ENCODE results near the gene CTNND2. TPM values are rescaled to one million over a fixed set of nuclear protein-coding genes. Genes with fewer than 3 reads are reported as not detected.
"Not testable (repeated sequence)": the region's sequence is repeated elsewhere in the genome, so short reads cannot be mapped to it uniquely, and the experiment has no call there.

The CTNND2 gene
- total RNA-seq, 1 donor from 2014 or later: not detected

GRCh38 chr5:11322133-11322532 is 582.1 kb downstream of the CTNND2 start:
- no peak for DNase-seq (ENCODE audit: low read depth)

- DNase-seq (ENCODE audit: low read depth): peak; percentile 18
These were observed 584.2 kb downstream of the CTNND2 start for GRCh38 chr5:11319836-11320580.

- not testable (repeated sequence) for DNase-seq (ENCODE audit: low read depth)
These were observed 590.6 kb downstream of the CTNND2 start for GRCh38 chr5:11313694-11314093.

GRCh38 chr5:11311731-11312130 is 592.5 kb downstream of the CTNND2 start:
- DNase-seq (ENCODE audit: low read depth): no peak

- DNase-seq (ENCODE audit: low read depth): no peak
These were observed 593.0 kb downstream of the CTNND2 start for GRCh38 chr5:11311272-11311671.

GRCh38 chr5:11310158-11310557 is 594.1 kb downstream of the CTNND2 start:
- DNase-seq (ENCODE audit: low read depth): no peak

GRCh38 chr5:11306365-11306764 is 597.9 kb downstream of the CTNND2 start:
- no peak for DNase-seq (ENCODE audit: low read depth)

- DNase-seq (ENCODE audit: low read depth): no peak
These were observed 599.0 kb downstream of the CTNND2 start for GRCh38 chr5:11305245-11305644.

GRCh38 chr5:11304641-11305040 is 599.6 kb downstream of the CTNND2 start:
- DNase-seq (ENCODE audit: low read depth): no peak

GRCh38 chr5:11302663-11303062 is 601.6 kb downstream of the CTNND2 start:
- DNase-seq (ENCODE audit: low read depth): no peak

- DNase-seq (ENCODE audit: low read depth): no peak
These were observed 603.1 kb downstream of the CTNND2 start for GRCh38 chr5:11301171-11301570.

- no peak for DNase-seq (ENCODE audit: low read depth)
These were observed 603.5 kb downstream of the CTNND2 start for GRCh38 chr5:11300736-11301135.

- no peak for DNase-seq (ENCODE audit: low read depth)
These were observed 605.4 kb downstream of the CTNND2 start for GRCh38 chr5:11298877-11299276.

- no peak for DNase-seq (ENCODE audit: low read depth)
These were observed 610.7 kb downstream of the CTNND2 start for GRCh38 chr5:11293523-11293922.

- DNase-seq (ENCODE audit: low read depth): no peak
These were observed 611.4 kb downstream of the CTNND2 start for GRCh38 chr5:11292648-11293356.

- DNase-seq (ENCODE audit: low read depth): no peak
These were observed 614.5 kb downstream of the CTNND2 start for GRCh38 chr5:11289733-11290132.

- no peak for DNase-seq (ENCODE audit: low read depth)
These were observed 615.0 kb downstream of the CTNND2 start for GRCh38 chr5:11289208-11289607.

- no peak for DNase-seq (ENCODE audit: low read depth)
These were observed 622.4 kb downstream of the CTNND2 start for GRCh38 chr5:11281842-11282241.

- DNase-seq (ENCODE audit: low read depth): no peak
These were observed 626.9 kb downstream of the CTNND2 start for GRCh38 chr5:11277323-11277722.

- no peak for DNase-seq (ENCODE audit: low read depth)
These were observed 630.9 kb downstream of the CTNND2 start for GRCh38 chr5:11273180-11273903.

GRCh38 chr5:11269515-11269914 is 634.7 kb downstream of the CTNND2 start:
- DNase-seq (ENCODE audit: low read depth): no peak

- no peak for DNase-seq (ENCODE audit: low read depth)
These were observed 635.4 kb downstream of the CTNND2 start for GRCh38 chr5:11268891-11269290.

- no peak for DNase-seq (ENCODE audit: low read depth)
These were observed 637.9 kb downstream of the CTNND2 start for GRCh38 chr5:11266331-11266730.
